Skeletal muscle cell (primary cell): ENCODE data around the gene JARID2.
A peak's percentile ranks its signal among the peaks of the same experiment; 100 is the strongest.
"Not testable (repeated sequence)": the region's sequence is repeated elsewhere in the genome, so short reads cannot be mapped to it uniquely, and the experiment has no call there.

Experiments
- DNase-seq: peaks from one replicate; pipeline ENCODE4 v3.0.0-alpha.2; 2010; ENCODE audit warnings: low read depth
- H3K4me3 ChIP-seq: 2 replicates; pipeline ENCODE4 v1.5.1; 2011; ENCODE audit warnings: low read depth, mild to moderate bottlenecking, control low read depth, low read length, moderate library complexity

JARID2 gene

GRCh38 chr6:15402406-15403045 is 156.7 kb downstream of the JARID2 start:
- H3K4me3 ChIP-seq: no peak overlapping the region
- DNase-seq: peak; percentile 8

- no peak for DNase-seq
- no peak overlapping the region for H3K4me3 ChIP-seq
Observed at GRCh38 chr6:15403094-15403755, 157.4 kb downstream of the JARID2 start.

- no peak overlapping the region for H3K4me3 ChIP-seq
- DNase-seq: no peak
Observed at GRCh38 chr6:15404685-15404980, 158.8 kb downstream of the JARID2 start.

GRCh38 chr6:15405129-15406068 is 159.5 kb downstream of the JARID2 start:
- DNase-seq: no peak
- no peak overlapping the region for H3K4me3 ChIP-seq

- no peak overlapping the region for H3K4me3 ChIP-seq
- DNase-seq: no peak
Observed at GRCh38 chr6:15406452-15406851, 160.6 kb downstream of the JARID2 start.

- no peak for DNase-seq
- no peak overlapping the region for H3K4me3 ChIP-seq
Observed at GRCh38 chr6:15408008-15408407, 162.1 kb downstream of the JARID2 start.

GRCh38 chr6:15408758-15409157 is 162.9 kb downstream of the JARID2 start:
- no peak for DNase-seq
- no peak overlapping the region for H3K4me3 ChIP-seq

GRCh38 chr6:15409301-15410125 is 163.6 kb downstream of the JARID2 start:
- no peak overlapping the region for H3K4me3 ChIP-seq
- DNase-seq: no peak

GRCh38 chr6:15410126-15410391 is 164.2 kb downstream of the JARID2 start:
- H3K4me3 ChIP-seq: no peak overlapping the region
- no peak for DNase-seq

- DNase-seq: no peak
- no peak overlapping the region for H3K4me3 ChIP-seq
Observed at GRCh38 chr6:15410752-15411151, 164.9 kb downstream of the JARID2 start.

GRCh38 chr6:15411766-15412165 is 165.9 kb downstream of the JARID2 start:
- no peak overlapping the region for H3K4me3 ChIP-seq
- no peak for DNase-seq

GRCh38 chr6:15412767-15413166 is 166.9 kb downstream of the JARID2 start:
- DNase-seq: no peak
- H3K4me3 ChIP-seq: no peak overlapping the region

- DNase-seq: no peak
Observed at GRCh38 chr6:15413466-15414234, 167.8 kb downstream of the JARID2 start.

GRCh38 chr6:15414235-15414612 is 168.4 kb downstream of the JARID2 start:
- no peak for DNase-seq
- no peak overlapping the region for H3K4me3 ChIP-seq

More at GRCh38 chr6:15413466-15414234, 167.8 kb downstream of the JARID2 start:
- no peak overlapping the region for H3K4me3 ChIP-seq

GRCh38 chr6:15415622-15416021 is 169.8 kb downstream of the JARID2 start:
- H3K4me3 ChIP-seq, DNase-seq: not testable (repeated sequence)

GRCh38 chr6:15416932-15417509 is 171.2 kb downstream of the JARID2 start:
- DNase-seq: no peak
- no peak overlapping the region for H3K4me3 ChIP-seq

GRCh38 chr6:15417811-15418210 is 171.9 kb downstream of the JARID2 start:
- DNase-seq: no peak
- no peak overlapping the region for H3K4me3 ChIP-seq

GRCh38 chr6:15419493-15419892 is 173.6 kb downstream of the JARID2 start:
- no peak for DNase-seq
- no peak overlapping the region for H3K4me3 ChIP-seq

- no peak for DNase-seq
- H3K4me3 ChIP-seq: no peak overlapping the region
Observed at GRCh38 chr6:15420959-15421438, 175.1 kb downstream of the JARID2 start.
